Stimulated activated CD4-positive, alpha-beta T cell treated with anti-CD3 and anti-CD28 coated beads, Interleukin-1b, Interleukin-23, amount 100 ng/mL, for 48 hours (primary cell): Measurements from ENCODE around the gene KIF2B.
"Not testable (repeated sequence)": the region's sequence is repeated elsewhere in the genome, so short reads cannot be mapped to it uniquely, and the experiment has no call there.

Experiments used
- DNase-seq: peaks from one replicate; pipeline ENCODE4 v3.0.0-alpha.2; 2020

The KIF2B gene, protein sequence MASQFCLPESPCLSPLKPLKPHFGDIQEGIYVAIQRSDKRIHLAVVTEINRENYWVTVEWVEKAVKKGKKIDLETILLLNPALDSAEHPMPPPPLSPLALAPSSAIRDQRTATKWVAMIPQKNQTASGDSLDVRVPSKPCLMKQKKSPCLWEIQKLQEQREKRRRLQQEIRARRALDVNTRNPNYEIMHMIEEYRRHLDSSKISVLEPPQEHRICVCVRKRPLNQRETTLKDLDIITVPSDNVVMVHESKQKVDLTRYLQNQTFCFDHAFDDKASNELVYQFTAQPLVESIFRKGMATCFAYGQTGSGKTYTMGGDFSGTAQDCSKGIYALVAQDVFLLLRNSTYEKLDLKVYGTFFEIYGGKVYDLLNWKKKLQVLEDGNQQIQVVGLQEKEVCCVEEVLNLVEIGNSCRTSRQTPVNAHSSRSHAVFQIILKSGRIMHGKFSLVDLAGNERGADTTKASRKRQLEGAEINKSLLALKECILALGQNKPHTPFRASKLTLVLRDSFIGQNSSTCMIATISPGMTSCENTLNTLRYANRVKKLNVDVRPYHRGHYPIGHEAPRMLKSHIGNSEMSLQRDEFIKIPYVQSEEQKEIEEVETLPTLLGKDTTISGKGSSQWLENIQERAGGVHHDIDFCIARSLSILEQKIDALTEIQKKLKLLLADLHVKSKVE

DNA sequence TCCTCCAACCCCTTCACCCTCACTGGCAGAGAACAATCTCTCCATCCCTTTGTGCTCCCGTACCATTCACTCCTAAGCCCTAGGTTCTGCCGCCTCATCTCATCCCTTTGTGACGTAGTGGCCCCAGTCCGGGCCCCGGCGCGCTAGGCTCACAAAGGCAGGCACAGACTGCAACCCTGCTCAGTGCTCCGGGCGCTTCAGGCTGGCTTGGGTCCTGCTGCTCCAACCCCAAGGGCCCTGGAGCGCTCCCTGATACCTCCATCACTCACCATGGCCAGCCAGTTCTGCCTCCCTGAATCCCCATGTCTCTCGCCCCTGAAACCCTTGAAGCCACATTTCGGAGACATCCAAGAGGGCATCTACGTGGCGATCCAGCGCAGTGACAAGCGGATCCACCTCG is at the start of gene KIF2B:
Gene KIF2B (plus strand): TSS at position 164 of the 400 bp plus-strand sequence. CDS start 107 bp downstream, at position 271.
- DNase-seq: no peak

DNA sequence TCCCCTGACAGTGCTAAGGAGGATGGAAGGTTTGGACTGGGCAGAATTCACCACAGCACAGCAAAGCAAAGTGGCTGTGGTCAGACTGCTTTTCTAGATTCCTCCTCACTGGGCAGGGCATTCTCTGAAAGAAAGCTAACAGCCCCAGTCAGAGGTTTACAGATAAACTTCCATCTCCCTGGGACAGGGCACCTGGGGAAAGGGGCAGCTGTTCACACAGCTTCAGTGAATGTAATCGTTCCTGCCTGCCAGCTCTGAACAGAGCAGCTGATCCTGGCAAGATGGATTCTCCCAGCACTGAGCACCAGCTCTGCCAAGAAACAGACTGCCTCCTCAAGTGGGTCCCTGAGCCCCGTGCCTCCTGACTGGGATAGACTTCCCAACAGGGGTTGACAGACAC is 42.4 kb upstream of the KIF2B start:
- no peak for DNase-seq

DNA sequence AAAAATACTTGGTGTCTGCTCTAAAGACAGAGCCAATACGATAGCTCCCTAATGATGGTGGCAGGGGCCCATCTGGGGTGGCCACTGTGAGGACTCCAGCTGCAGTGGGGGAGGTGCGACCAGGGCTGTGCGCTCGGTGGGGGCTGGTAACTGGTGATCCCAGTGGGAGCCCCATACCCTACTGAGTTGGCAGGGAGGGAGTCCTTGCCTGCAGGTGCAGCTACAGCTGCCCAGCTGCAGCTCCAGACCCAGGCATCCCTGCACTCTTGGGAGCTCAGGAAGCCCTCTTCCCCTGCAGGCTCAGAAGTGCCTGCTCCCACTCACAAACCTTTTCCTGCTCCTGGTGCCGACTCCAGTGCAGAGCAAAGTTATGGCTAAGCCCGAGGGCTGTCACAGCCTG is 31.2 kb upstream of the KIF2B start:
- no peak for DNase-seq

DNA sequence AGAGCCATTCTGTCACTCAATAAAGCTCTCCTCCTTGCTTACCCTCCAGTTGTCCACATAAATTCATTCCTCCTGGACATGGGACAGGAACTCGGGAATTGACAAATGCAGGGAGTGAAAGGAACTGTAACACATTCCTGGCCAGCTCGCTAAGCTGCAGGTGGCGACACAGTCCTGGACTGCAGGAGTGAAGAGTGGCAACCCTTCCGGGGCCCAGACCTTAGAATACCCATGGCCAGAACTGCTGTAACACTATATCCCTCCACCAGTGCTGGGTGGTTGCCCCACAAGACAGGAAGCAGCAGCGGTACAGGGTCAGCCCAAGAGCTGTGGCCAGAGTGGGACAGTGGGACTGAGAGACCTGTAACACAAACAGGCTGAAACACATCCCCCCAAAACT is 30.3 kb upstream of the KIF2B start:
- no peak for DNase-seq

DNA sequence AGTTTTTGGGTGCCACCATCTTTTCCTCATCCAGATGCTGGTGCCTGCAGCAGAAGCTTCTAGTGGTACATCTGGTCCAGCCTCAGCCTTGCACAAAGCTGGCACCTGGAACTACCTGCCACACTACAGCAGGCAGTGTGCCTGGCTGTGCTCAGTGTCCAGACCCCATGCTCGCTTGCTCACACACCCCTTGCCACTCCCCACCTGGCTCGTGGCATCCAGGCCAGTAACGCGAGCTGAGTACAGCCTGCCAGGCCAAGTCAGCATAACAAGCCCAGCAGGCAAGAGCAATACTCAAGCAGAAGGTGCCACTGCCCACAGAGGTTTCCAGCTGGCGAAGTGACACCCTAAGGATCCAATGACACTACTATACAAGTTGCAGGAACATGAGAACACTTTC is 29.7 kb upstream of the KIF2B start:
- no peak for DNase-seq

DNA sequence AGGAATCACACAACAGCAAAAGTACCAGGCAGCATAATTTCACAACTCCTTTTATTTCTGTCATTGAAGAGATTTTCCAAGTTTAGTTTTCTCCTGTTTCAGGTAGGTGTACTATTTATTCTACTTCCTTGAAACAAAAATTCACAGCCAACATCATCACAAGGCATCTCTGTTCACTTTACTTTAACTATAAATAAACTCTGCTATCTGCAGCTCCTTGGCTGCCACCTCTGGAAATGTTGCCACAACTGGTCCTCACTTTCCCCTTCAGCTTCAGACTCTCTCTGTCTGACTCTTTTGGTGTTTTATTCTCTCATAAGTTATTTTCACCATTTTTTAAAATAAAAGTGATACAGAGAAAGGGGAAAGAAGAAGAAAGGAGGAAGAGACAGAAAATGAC is 27.9 kb upstream of the KIF2B start:
- DNase-seq: no peak

DNA sequence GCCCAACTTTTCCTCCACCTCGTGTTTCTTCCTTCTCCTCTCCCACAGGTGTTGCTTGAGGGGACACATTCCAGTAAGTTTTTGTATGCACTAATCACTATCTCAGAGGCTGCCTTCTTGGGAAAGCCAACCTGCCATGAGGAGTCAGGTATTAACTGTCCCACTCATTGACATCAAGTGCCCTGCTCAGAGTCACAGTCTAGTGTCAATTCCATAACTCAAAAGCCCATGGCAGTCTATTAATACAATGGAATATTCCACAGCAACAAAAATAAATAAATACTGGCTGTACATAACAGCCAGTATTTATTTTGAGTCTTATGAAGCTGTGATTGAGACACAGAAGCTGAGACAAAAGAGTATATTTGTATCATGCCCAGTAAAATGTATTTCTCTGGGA is 26.1 kb upstream of the KIF2B start:
- DNase-seq: no peak

DNA sequence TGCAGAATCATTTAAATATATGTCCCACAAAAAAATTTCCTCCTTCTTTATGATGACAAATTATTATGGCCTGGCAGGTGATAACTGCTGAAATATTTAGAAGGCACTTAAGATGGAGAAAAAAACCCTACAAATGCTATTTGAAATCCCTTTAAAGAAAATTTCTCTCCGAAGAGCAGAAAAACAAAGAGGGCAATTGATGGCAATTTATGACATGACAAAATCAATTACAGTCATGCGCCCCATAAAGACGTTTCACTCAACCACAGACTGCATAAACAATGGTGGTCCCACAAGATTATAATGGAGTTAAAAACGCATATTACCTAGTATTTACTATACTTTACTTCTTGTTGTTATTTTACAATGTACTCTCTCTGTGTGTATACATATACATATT is 25.2 kb upstream of the KIF2B start:
- DNase-seq: no peak

DNA sequence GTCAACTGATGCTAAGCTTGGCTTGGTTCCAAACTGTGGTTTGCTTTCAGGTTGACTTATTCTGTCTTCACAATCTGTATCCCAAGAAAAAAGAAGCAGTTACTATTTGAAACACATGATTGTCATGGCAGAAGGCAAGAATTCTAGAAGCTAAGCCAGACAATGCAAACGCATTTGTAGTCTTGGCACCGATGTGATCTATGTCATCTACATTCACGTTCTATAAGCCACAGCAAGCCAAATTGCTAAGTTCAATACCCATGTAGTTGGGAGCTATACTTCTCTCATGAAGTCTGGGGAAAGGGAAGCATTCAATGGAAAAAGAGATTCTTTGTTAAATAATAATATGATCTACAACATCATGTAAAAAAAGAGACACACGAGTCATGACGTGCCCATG is 18.3 kb upstream of the KIF2B start:
- no peak for DNase-seq

DNA sequence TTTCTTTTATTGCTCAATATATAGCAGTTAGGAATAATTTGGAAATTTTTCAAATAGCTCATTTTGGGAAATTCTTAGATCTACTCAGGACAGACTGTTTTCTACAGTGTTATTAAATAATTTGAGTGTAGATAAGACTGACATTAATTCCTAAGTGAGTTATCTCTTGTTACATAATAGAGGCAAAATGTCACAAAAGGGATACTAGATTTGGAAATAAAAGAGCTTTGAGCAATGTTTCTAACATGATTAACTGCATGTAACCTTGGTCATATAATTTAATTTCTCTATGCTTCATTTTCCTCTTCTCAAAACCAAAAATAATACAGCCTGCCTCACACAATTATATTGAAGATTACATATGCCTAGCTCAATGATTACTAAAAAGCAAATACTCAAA is 16.3 kb upstream of the KIF2B start:
- no peak for DNase-seq

DNA sequence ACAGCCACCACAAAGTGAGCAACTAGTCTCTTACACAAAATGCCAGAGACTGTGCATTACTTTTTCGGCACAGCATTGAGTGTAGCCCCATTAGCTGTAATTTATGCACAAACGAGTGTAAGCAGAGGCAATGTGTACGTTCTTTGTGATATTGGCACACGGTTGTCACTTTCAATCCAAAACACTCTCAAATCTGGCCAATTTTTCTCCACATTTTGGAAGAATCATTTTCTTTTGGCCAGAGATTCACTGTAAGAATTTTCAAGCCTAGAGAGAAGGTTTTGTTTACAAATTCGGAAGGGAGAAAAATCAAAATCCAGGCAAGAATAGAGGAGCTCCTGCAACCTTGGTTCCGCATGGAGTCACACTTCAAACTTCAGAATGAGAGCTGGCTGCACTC is 15.4 kb upstream of the KIF2B start:
- no peak for DNase-seq

DNA sequence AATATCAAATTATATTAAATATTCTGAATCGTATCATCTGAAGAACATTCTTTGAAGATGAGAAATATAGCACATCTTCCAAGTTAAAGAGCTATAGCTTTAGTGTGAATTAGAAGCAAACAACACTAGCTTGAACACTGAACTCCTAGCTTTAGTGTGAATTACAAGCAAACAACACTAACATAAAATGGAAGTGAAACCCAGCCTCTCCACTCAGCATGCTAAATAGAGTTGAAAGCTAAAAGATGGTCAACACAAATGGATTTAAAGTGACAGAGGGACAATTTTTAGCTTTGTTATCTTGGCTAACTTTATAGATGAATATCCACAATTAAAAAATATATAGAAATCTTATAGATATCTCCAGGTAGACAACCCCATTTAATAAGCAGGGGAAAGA is 4.5 kb upstream of the KIF2B start:
- DNase-seq: no peak

DNA sequence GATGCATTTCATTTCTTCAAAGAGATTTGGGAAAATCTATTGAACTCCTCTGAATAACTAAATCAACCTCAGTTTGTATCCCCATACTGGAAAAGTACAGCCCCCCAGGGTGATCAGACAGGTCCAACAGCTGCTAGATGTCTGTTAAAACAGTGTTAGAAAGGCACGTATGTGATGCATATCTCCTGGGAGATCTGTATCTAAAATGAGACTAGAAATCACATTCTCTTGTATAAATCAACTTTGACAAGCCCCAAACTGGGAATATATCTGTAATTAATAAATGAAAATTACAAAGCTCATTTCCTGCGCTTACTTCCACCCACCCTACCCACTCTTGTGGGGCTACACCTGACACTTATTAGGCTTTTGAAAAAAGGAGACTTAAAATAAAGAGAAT is 3.8 kb upstream of the KIF2B start:
- DNase-seq: no peak

DNA sequence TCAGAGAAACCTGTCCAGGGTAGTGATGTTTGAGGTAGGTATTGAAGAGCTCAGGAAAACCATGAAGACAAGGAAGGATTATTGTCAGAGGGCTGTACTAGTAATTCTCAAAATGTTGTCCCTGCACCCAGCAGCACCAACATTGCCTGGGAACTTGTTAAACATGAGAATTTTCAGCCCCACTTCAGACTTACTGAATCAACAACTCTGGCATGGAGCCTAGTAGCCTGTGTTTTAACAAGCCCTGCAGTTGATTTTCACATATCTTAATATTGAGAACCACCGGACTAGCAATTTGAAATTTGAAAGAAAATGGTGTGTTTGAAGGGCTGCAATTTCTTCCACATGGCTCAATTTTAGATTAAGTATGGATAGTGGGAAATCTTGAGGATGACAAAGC is 2.8 kb upstream of the KIF2B start:
- DNase-seq: no peak

DNA sequence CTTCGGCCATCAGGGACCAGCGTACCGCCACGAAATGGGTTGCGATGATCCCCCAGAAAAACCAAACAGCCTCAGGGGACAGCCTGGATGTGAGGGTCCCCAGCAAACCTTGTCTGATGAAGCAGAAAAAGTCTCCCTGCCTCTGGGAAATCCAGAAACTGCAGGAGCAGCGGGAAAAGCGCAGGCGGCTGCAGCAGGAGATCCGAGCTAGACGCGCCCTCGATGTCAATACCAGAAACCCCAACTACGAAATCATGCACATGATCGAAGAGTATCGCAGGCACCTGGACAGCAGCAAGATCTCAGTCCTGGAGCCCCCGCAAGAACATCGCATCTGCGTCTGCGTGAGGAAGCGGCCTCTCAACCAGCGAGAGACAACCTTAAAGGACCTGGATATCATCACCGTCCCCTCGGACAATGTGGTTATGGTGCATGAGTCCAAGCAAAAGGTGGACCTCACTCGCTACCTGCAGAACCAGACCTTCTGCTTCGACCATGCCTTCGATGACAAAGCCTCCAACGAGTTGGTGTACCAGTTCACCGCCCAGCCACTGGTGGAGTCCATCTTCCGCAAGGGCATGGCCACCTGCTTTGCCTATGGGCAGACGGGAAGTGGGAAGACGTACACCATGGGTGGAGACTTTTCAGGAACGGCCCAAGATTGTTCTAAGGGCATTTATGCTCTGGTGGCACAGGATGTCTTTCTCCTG is 769 bp downstream of the KIF2B start:
- no peak for DNase-seq

DNA sequence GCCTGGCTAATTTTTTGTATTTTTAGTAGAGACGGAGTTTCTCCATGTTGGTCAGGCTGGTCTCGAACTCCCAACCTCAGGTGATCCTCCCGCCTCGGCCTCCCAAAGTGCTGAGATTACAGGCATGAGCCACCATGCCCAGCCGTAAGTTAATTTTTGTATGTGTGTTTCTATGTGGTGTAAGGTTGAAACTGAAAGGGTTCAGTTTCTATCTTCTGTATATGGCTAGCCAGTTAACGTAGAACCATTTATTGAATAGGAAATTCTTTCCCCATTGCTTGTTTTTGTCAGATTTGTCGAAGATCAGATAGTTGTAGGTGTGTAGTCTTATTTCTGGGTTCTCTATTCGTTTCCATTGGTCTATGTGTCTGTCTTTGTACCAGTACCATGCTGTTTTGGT is 12.0 kb downstream of the KIF2B start:
- not testable (repeated sequence) for DNase-seq

DNA sequence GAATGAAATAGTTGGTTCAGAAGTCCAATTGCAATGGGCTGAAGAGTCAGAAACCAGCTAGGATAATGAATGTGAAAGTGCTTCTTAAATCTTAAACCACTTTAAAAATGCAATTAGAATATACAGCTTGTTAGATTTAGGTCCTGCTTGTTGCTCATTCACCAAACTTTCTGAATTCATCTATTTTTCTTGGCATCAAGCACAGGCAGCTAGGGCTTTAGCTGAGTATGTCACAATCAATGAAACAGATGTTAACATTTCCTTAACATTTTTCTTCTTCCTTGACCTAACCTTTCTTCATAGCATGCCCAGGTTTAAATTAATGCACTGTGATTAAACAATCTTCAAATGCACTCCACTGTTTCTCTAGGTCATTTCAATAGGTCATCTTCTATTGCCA is 14.4 kb downstream of the KIF2B start:
- no peak for DNase-seq

DNA sequence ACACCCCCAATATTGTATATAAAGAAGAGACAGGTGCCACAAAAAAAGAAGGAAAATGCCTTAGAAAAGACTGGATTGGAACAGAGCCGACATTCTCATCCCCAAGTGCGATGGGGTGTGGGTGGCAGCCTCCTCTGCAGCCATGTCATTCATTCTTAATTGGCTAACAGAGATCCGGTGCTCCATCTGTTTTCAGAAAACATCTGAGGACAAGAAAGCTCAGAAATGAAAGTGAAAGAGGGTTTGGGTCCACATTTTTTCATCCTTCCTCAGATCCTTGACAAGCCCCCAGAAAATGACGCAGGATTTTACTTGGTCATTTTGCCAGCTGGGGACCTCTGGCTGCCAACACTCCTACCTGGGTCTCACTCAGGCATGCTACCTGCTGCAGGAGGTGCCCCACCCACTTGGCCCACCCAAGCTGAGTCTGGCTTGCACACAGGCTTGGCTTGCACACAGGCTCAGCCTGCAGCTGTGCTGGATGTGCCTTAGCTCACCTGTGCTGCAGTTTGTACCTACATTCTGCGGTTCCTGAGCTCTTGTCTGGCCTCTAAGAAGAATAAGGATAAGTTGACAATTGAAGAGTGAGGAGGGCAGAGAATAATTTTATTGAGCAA is 21.9 kb downstream of the KIF2B start:
- no peak for DNase-seq

DNA sequence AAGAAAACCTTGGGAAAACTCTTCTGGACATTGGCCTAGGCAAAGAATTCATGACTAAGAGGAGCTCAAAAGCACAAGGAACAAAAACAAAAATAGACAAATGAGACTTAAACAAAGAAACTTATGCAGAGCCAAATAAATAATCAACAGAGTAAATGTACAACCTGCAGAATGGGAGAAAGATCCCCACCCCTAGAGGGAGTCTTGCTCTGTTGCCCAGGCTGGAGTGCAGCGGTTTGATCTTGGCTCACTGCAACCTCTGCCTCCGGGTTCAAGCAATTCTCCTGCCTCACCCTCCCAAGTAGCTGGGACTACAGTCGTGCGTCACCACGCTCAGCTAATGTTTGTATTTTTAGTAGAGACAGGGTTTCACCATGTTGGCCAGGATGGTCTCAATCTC is 48.4 kb downstream of the KIF2B start:
- not testable (repeated sequence) for DNase-seq
